Tibial artery (tissue), 4 donors: ENCODE measurements around the gene IPO4.
A peak's percentile ranks its signal among the peaks of the same experiment; 100 is the strongest.

Experiments used
- DNase-seq, 2 donors: peaks; one replicate each; pipeline ENCODE4 v3.0.0-alpha.2; 2019
- H3K27ac ChIP-seq, 2 donors: fragments of 200-600 bp; sonication (generic) in 1 of 2; 1 replicate in 1 of 2; 2 replicates in 1 of 2; pipeline ENCODE4 v1.5.1; 2018 to 2019; ENCODE audit warnings: mild to moderate bottlenecking in 1 of 2
- H3K27me3 ChIP-seq, 2 donors: fragments of 200-600 bp; sonication (generic) in 1 of 2; one replicate each; pipeline versions ENCODE4 v1.5.1 to v1.6.0; 2016 to 2019
- H3K36me3 ChIP-seq, 3 donors: fragments of 200-600 bp; sonication (generic) in 2 of 3; one replicate each; pipeline ENCODE4 v1.5.1; 2016 to 2019; ENCODE audit warnings: mild to moderate bottlenecking in 2 of 3
- H3K4me1 ChIP-seq, 4 donors: fragments of 200-600 bp; sonication (generic) in 2 of 4; 1 replicate in 3 of 4; 2 replicates in 1 of 4; pipeline ENCODE4 v1.5.1; 2016 to 2019
- H3K4me3 ChIP-seq, 2 donors: fragments of 200-600 bp; sonication (generic) in 1 of 2; 1 replicate in 1 of 2; 2 replicates in 1 of 2; pipeline ENCODE4 v1.5.1; 2018 to 2019; ENCODE audit warnings: mild to moderate bottlenecking in 2 of 2
- H3K9me3 ChIP-seq, 3 donors: fragments of 200-600 bp; sonication (generic) in 1 of 3; one replicate each; pipeline ENCODE4 v1.5.1; 2016 to 2019
- intact Hi-C: fragments of 100-400 bp; cut with DNase I; formaldehyde crosslinking; loops from one replicate; pipeline ENCODE4 v1.15.0; 2023; ENCODE audit warnings: low total_unique reads
- TF ChIP-seq, protein P1 (sequence below), 2 experiments: fragments of 200-600 bp in 1 of 2; fragments of 450-650 bp in 1 of 2; IDR thresholded peaks; one replicate each; pipeline ENCODE4 v1.5.1; 2017 to 2019; ENCODE audit warnings: antibody characterized with exemption in 2 of 2, mild to moderate bottlenecking in 1 of 2, moderate library complexity in 1 of 2

IPO4 gene

DNA sequence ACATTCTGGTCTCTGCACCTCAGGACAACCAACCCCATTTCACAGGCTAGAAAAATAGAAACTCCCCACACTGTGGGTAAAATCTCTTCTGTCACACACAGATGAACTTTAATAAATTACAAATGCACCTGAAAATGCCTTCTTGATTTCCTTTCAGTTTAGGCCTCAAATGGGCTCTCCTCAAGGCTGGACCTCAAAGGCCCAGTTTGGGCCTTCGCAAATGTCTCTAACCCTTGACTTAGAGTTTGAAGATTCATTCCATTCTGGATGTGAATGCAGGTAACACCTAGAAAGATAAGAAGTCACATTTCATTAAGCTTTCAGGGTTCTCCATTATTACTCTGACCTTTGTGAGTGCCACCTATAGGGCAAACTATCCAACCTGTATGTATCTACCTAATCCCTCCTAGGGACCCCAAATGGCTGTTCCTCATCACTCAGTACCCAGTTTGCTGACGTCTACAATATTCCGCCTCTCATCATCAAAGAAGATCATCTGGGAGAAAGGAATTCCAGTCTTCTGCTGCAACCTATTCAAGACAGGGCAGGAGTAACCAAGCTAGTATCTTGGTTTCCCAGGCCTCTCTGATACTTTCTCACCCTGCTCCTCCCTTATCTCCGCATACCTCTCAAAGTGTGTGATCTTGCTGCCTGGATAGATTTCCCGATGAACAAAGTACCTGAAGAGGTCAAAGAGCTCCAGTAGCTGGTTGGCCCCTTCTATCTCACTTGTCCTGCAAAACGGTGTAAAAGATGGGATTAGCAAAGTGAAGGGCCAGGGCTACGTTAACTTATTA, 25.4 kb upstream of the IPO4 start:
- H3K4me1 ChIP-seq, result peaks cover 0 to 31% (median 27%) of the 10 kb centered on the region in 4 donors
- peak in 1 of 2 donors; percentile 13 for DNase-seq
- peak overlapping the region; percentile 89 to 96 for H3K27ac ChIP-seq
- no peaks in the 10 kb centered on the region for H3K9me3 ChIP-seq
- peak overlapping the region; percentile 62 to 90 for H3K4me3 ChIP-seq
- H3K36me3 ChIP-seq, result peaks cover 19 to 32% (median 27%) of the 10 kb centered on the region in 3 donors
- no peaks in the 10 kb centered on the region for H3K27me3 ChIP-seq
- TF ChIP-seq, protein P1, sequence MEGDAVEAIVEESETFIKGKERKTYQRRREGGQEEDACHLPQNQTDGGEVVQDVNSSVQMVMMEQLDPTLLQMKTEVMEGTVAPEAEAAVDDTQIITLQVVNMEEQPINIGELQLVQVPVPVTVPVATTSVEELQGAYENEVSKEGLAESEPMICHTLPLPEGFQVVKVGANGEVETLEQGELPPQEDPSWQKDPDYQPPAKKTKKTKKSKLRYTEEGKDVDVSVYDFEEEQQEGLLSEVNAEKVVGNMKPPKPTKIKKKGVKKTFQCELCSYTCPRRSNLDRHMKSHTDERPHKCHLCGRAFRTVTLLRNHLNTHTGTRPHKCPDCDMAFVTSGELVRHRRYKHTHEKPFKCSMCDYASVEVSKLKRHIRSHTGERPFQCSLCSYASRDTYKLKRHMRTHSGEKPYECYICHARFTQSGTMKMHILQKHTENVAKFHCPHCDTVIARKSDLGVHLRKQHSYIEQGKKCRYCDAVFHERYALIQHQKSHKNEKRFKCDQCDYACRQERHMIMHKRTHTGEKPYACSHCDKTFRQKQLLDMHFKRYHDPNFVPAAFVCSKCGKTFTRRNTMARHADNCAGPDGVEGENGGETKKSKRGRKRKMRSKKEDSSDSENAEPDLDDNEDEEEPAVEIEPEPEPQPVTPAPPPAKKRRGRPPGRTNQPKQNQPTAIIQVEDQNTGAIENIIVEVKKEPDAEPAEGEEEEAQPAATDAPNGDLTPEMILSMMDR (IDR thresholded peaks at IDR 0.05), result no peak
- intact Hi-C loops, result no loop called here

DNA sequence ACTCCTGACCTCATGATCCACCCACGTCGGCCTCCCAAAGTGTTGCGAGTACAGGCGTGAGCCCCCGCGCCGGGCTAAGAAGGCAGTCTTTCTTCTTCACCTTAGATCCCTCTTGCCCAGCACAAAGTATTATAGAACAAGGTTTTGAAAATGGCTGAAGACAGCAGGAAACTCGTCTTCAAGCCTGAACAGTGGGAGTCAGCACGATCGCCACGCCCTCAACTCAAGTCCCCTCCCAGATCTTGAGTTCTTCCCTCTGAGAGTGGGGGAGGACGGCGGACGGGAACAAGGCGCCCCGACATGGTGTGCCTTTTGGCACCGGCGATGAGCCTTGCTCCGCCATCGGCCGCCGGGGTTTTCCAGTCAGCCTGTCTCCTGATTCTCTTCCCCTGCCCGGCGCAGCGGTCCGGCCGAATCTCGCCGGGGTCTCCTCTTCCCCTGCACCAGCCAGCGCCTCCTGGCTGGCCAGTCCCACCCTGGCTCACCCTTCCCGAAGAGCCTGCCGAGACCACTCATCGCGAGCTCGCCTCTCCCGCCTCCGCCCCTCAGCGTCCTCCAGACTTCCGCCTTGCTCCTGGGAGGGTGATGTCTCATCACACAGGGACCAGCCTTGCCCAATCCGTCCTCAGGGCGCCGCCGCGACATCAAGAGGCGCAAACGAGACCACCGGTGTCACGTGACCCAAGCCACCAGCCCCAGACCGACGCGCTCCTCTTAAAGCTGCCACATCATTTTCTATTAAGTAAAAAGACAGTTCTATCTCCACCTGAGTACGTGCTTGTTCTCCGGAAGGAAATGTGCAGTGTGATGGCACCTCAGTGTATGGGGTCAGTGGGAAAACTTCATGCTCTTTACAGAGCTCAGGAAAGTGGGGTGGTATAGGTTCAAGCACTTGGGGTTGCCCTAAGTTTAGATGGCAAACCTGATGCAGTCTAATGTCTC, 24.6 kb upstream of the IPO4 start, which contains the start of gene CHMP4A:
CHMP4A (minus strand) TSS at position 565 of the 942 bp plus-strand sequence; CDS start at position 516, 49 bp downstream.
- Histone ChIP-seq H3K4me3 (peak within 1 kb of the TSS; percentile 62 to 90), H3K27me3 (no peaks in the 10 kb centered on the region), H3K36me3 (peaks cover 18 to 35% (median 34%) of the 10 kb centered on the region in 3 donors), H3K4me1 (peaks cover 0 to 31% (median 27%) of the 10 kb centered on the region in 4 donors), H3K27ac (peak within 1 kb of the TSS; percentile 89 to 96), H3K9me3 (no peaks in the 10 kb centered on the region)
- peak; percentile 98 to 99 for DNase-seq
- intact Hi-C loops, result no loop called here
- TF ChIP-seq, protein P1 (IDR thresholded peaks at IDR 0.05), result peak in 1 of 2 experiments; percentile 14

DNA sequence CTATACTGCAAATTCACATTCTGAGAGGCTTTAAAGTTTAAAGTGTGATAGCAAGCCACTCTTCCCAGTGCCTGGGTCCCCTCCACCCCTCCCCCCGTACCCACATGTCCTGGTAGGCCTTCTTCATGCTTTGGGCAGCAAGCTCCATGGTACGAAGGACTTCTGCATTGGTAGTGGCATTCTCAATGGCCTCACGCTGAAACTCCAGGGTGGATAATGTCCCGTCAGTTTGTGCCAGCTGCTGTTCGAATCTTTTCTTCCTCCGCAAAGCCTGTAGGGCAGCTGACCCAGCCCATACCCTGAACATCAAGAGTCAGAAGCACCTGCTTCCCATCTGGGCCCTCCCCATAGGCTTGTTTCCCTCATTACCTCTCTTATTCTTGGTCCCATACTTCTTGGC, 22.7 kb upstream of the IPO4 start:
- Histone ChIP-seq H3K9me3 (no peaks in the 10 kb centered on the region), H3K36me3 (peaks cover 30 to 45% (median 39%) of the 10 kb centered on the region in 3 donors), H3K4me1 (peaks cover 0 to 31% (median 26%) of the 10 kb centered on the region in 4 donors), H3K4me3 (no peak overlapping the region), H3K27ac (no peak overlapping the region), H3K27me3 (no peaks in the 10 kb centered on the region)
- intact Hi-C loops, result no loop called here
- peak in 1 of 2 donors; percentile 35 for DNase-seq
- TF ChIP-seq, protein P1 (IDR thresholded peaks at IDR 0.05), result no peak

DNA sequence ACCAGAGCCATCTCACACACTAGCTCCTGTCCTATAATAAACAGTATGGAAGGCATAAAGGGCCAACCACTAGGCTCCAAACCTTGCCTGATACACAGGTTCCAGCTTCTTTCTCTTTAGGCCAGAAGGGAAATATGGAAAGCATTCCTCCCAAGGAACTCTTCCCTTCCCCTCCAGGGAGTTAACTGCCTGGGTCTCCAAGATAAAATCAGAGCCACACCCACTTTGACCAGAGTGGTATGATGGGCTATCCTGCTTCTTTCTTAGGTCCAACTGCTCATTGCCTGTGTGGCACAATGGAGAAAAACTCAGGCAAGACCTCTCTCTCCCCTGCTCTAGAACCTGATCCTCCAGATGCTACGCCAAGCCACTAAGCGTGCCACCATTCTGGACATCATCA, 19.0 kb upstream of the IPO4 start:
- H3K36me3 ChIP-seq, result peaks cover 43 to 61% (median 48%) of the 10 kb centered on the region in 3 donors
- intact Hi-C loops, result no loop called here
- no peaks in the 10 kb centered on the region for H3K27me3 ChIP-seq
- peaks cover 0 to 8% (median 7%) of the 10 kb centered on the region in 4 donors for H3K4me1 ChIP-seq
- no peak overlapping the region for H3K27ac ChIP-seq
- DNase-seq, result peak in 1 of 2 donors; percentile 29
- no peak overlapping the region for H3K4me3 ChIP-seq
- TF ChIP-seq, protein P1 (IDR thresholded peaks at IDR 0.05), result no peak
- no peaks in the 10 kb centered on the region for H3K9me3 ChIP-seq

DNA sequence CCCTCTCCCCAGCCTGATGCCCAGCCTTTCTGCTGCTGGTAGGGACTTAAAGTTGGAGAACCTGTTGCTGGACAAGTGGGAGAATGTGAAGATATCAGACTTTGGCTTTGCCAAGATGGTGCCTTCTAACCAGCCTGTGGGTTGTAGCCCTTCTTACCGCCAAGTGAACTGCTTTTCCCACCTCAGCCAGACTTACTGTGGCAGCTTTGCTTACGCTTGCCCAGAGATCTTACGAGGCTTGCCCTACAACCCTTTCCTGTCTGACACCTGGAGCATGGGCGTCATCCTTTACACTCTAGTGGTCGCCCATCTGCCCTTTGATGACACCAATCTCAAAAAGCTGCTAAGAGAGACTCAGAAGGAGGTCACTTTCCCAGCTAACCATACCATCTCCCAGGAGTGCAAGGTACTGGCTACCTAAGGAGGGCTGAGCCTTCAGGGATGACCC, 18.5 kb upstream of the IPO4 start:
- Histone ChIP-seq H3K36me3 (peaks cover 47 to 66% (median 52%) of the 10 kb centered on the region in 3 donors), H3K27me3 (no peaks in the 10 kb centered on the region), H3K9me3 (no peaks in the 10 kb centered on the region), H3K27ac (no peak overlapping the region), H3K4me1 (peaks cover 0 to 4% (median 3%) of the 10 kb centered on the region in 4 donors), H3K4me3 (no peak overlapping the region)
- peak in 1 of 2 donors; percentile 28 for DNase-seq
- TF ChIP-seq, protein P1 (IDR thresholded peaks at IDR 0.05), result no peak
- intact Hi-C loops, result no loop called here
